ENCODE data around the gene MRPS25.

GRCh38 chr3:15044326-15044725 is 20.8 kb downstream of the MRPS25 start:
- TF ChIP-seq CTCF (IDR thresholded peaks at IDR 0.05; ENCODE audit: extremely low read depth in 1 of 2, insufficient read depth in 1 of 2, low read depth in 1 of 2, low read length in 2 of 2), result no peak
- no peak for TF ChIP-seq MAX (IDR thresholded peaks at IDR 0.05; ENCODE audit: insufficient read depth, insufficient read length)
- no peak for TF ChIP-seq FOS (IDR thresholded peaks at IDR 0.05; ENCODE audit: borderline replicate concordance, insufficient read depth, low read length)
- TF ChIP-seq POLR2A (IDR thresholded peaks at IDR 0.05; ENCODE audit: low read depth, low read length), result no peak
- no peak for TF ChIP-seq POLR2AphosphoS5 (IDR thresholded peaks at IDR 0.05; ENCODE audit: insufficient read depth, low read depth, low read length)
- no peak for TF ChIP-seq EZH2 (IDR thresholded peaks at IDR 0.05; ENCODE audit: borderline replicate concordance, low read depth, low read length, severe bottlenecking)
- TF ChIP-seq JUN (IDR thresholded peaks at IDR 0.05; ENCODE audit: borderline replicate concordance, insufficient read depth, insufficient read length, low read depth), result no peak
- TF ChIP-seq MYC (IDR thresholded peaks at IDR 0.05; ENCODE audit: low read depth, low read length), result no peak
- no peak for TF ChIP-seq GATA2 (IDR thresholded peaks at IDR 0.05; ENCODE audit: insufficient read depth, insufficient read length, low read depth, low read length)

Data from endothelial cell of umbilical vein (primary cell).